Measurements from ENCODE around the gene FSTL5. TPM values are rescaled to one million over a fixed set of nuclear protein-coding genes. Genes with fewer than 3 reads are reported as not detected.

FSTL5 gene
- polyA plus RNA-seq, 3 donors = not detected

GRCh38 chr4:161892951-161893350, 270.8 kb downstream of the FSTL5 start:
- no peak for TF ChIP-seq CTCF (IDR thresholded peaks at IDR 0.05)
- H3K27me3 ChIP-seq (ENCODE audit: control insufficient read depth in 2 of 2, insufficient read depth in 2 of 2, low read length in 2 of 2) = no peaks in the 10 kb centered on the region
- H3K9me3 Mint-ChIP-seq = no peaks in the 10 kb centered on the region
- no peak for DNase-seq
- no peak overlapping the region for H3K27ac Mint-ChIP-seq
- no peak overlapping the region for H3K27ac ChIP-seq (ENCODE audit: low read depth in 1 of 2, low read length in 2 of 2)
- H3K4me1 Mint-ChIP-seq = no peaks in the 10 kb centered on the region
- H3K27me3 Mint-ChIP-seq (ENCODE audit: low read depth in 3 of 3) = no peaks in the 10 kb centered on the region
- H2AFZ ChIP-seq (ENCODE audit: insufficient read depth, low read depth, low read length, poor library complexity, severe bottlenecking) = no peak overlapping the region
- no peak overlapping the region for H3K4me3 Mint-ChIP-seq
- H3K36me3 ChIP-seq (replicated peaks in 1 of 2; ENCODE audit: control insufficient read depth in 1 of 2, insufficient read depth in 2 of 2, low read length in 2 of 2) = no peaks in the 10 kb centered on the region
- no peaks in the 10 kb centered on the region for H3K4me1 ChIP-seq (ENCODE audit: control insufficient read depth in 1 of 2, insufficient read depth in 2 of 2, low read length in 2 of 2)
- H3K9me3 ChIP-seq (replicated peaks in 1 of 2; ENCODE audit: control insufficient read depth in 1 of 2, insufficient read depth in 1 of 2, low read length in 2 of 2) = no peaks in the 10 kb centered on the region
- intact Hi-C loops (cut with micrococcal nuclease) = no loop called here
- no peaks in the 10 kb centered on the region for H3K36me3 Mint-ChIP-seq
- no peak overlapping the region for H3K9ac ChIP-seq (ENCODE audit: insufficient read depth, low read length, poor library complexity, severe bottlenecking)
- H3K4me3 ChIP-seq (replicated peaks in 1 of 3; ENCODE audit: low read depth in 2 of 3, low read length in 3 of 3) = no peak overlapping the region
- no peaks in the 10 kb centered on the region for H3K79me2 ChIP-seq (ENCODE audit: insufficient read depth, low read length)
- H4K20me1 ChIP-seq (ENCODE audit: insufficient read depth, low read length) = no peaks in the 10 kb centered on the region
- no peak overlapping the region for H3K4me2 ChIP-seq (replicated peaks; ENCODE audit: extremely low read depth, low read length, poor library complexity, severe bottlenecking)

- TF ChIP-seq CTCF (IDR thresholded peaks at IDR 0.05) = no peak
- no peak overlapping the region for H3K4me3 Mint-ChIP-seq
- H3K27me3 Mint-ChIP-seq (ENCODE audit: low read depth in 3 of 3) = no peaks in the 10 kb centered on the region
- Histone ChIP-seq H3K4me3 (replicated peaks in 1 of 3; ENCODE audit: low read depth in 2 of 3, low read length in 3 of 3) (no peak overlapping the region), H2AFZ (ENCODE audit: insufficient read depth, low read depth, low read length, poor library complexity, severe bottlenecking) (no peak overlapping the region), H3K27me3 (ENCODE audit: control insufficient read depth in 2 of 2, insufficient read depth in 2 of 2, low read length in 2 of 2) (no peaks in the 10 kb centered on the region), H3K9me3 (replicated peaks in 1 of 2; ENCODE audit: control insufficient read depth in 1 of 2, insufficient read depth in 1 of 2, low read length in 2 of 2) (no peaks in the 10 kb centered on the region), H3K79me2 (ENCODE audit: insufficient read depth, low read length) (no peaks in the 10 kb centered on the region), H3K27ac (ENCODE audit: low read depth in 1 of 2, low read length in 2 of 2) (no peak overlapping the region), H3K9ac (ENCODE audit: insufficient read depth, low read length, poor library complexity, severe bottlenecking) (no peak overlapping the region), H3K4me1 (ENCODE audit: control insufficient read depth in 1 of 2, insufficient read depth in 2 of 2, low read length in 2 of 2) (no peaks in the 10 kb centered on the region), H3K4me2 (replicated peaks; ENCODE audit: extremely low read depth, low read length, poor library complexity, severe bottlenecking) (no peak overlapping the region), H4K20me1 (ENCODE audit: insufficient read depth, low read length) (no peaks in the 10 kb centered on the region), H3K36me3 (replicated peaks in 1 of 2; ENCODE audit: control insufficient read depth in 1 of 2, insufficient read depth in 2 of 2, low read length in 2 of 2) (no peaks in the 10 kb centered on the region)
- intact Hi-C loops (cut with micrococcal nuclease) = no loop called here
- no peaks in the 10 kb centered on the region for H3K36me3 Mint-ChIP-seq
- no peaks in the 10 kb centered on the region for H3K9me3 Mint-ChIP-seq
- H3K4me1 Mint-ChIP-seq = no peaks in the 10 kb centered on the region
- WGBS (ENCODE audit: insufficient coverage) = no CpG with 5 or more reads among the region's 4 CpGs
- no peak overlapping the region for H3K27ac Mint-ChIP-seq
- no peak for DNase-seq
Measured at GRCh38 chr4:161883157-161883556, 280.6 kb downstream of the FSTL5 start.
